Cardiac fibroblast (primary cell): ENCODE measurements around the gene CMC1.
"Not testable (repeated sequence)": the region's sequence is repeated elsewhere in the genome, so short reads cannot be mapped to it uniquely, and the experiment has no call there.

Source experiments
- DNase-seq, 2 donors: peaks; one replicate each; pipeline versions ENCODE4 v3.0.0 to v3.0.0-alpha.2; 2010; ENCODE audit warnings: low read depth in 2 of 2
- H3K4me3 ChIP-seq, 2 donors: replicated peaks in 1 of 2; 1 replicate in 1 of 2; 2 replicates in 1 of 2; pipeline ENCODE4 v1.5.1; 2011; ENCODE audit warnings: low read depth in 2 of 2, low read length in 2 of 2, mild to moderate bottlenecking in 2 of 2, moderate library complexity in 1 of 2
- CTCF ChIP-seq: IDR thresholded peaks from one replicate; pipeline ENCODE4 v1.5.1; 2011; ENCODE audit warnings: low read depth, mild to moderate bottlenecking, low read length, inconsistent platforms

Gene CMC1

DNA sequence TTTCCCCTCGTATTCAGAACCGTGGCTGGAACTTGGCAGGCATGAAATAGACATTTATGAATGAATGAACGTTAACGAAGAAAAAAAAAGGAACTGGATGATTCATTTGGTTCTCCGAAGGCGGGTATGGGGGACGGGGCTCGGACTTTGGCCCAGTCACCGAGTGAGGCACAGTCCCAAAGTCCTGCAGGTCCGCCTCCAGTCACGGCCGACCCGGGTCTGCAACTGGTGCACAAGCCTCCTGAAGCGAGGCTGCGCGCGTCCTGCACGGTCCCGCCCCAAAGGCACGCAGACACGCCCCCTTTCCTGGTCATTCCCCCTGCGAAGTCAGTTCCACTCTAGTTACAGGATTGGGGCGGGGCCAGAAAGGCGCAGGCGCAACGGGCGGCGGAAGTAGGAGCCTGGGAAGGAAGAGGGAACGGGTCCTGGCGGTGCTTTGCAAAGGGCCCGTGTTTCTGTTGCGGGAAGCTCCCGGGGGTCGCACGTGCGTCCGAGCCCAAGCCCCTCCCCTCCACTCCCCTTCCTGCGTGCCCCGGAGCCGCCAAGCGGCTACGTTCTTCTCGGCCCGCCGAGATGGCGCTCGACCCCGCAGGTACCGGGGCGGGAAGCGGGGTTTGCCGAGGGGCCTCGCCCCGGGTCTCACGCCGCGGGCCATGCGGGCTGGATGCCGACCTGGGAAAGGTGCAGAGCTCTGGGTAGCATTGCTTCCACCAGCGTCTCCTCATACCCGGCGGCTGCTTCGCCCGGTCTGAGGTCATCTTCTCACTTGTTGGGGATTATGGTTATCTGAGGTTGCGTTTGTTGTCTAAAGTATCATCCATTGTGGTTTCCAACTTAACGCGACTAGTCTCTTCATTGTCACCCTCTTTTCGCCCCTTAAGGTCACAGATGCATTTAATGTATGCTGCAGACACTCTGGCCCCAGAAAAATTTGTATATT, at the start of gene CMC1:
Gene CMC1, plus strand, starts transcription at position 399 of the 940 bp plus-strand sequence. Its CDS starts 175 bp downstream, at position 574.
- no peak for TF ChIP-seq CTCF
- H3K4me3 ChIP-seq = peak within 1 kb of the TSS; percentile 75 to 89
- DNase-seq = peak; percentile 97 to 98

- DNase-seq = no peak
- TF ChIP-seq CTCF = no peak
- no peak overlapping the region for H3K4me3 ChIP-seq
Measured at GRCh38 chr3:28198161-28198560, 43.3 kb upstream of the CMC1 start.

DNA sequence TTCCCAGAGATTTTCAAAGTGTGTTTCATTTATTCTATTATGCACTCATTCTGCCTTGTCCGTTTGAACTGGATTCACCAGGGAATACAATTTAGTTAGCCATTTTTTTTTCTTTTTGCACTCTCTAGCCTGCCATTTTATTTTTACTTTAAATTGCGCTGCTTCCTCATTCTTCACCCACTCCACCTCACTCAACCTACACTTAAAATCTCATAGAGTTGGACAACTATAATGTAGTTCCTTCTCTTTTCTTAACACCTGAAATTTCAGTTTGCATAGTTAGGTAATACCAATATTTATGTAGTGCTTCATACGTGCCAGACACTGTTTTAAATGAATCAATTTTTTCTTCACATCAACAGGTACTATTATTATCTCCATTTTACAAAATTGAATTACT, 42.4 kb upstream of the CMC1 start:
- no peak overlapping the region for H3K4me3 ChIP-seq
- DNase-seq = no peak
- no peak for TF ChIP-seq CTCF

DNA sequence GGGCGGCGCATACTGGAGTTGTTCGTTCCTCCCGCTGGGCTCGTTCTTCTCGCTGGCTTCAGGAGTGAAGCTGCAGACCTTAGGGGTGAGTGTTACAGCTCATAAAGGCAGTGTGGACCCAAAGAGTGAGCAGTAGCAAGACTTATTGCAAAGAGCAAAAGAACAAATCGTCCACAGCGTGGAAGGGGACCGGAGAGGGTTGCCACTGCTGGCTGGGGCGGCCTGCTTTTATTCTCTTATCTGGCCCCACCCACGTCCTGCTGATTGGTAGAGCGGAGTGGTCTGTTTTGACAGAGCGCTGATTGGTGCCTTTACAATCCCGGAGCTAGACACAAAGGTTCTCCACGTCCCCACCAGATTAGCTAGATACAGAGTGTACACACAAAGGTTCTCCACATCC, 41.8 kb upstream of the CMC1 start:
- H3K4me3 ChIP-seq = not testable (repeated sequence)

GRCh38 chr3:28200366-28200848, 41.0 kb upstream of the CMC1 start:
- DNase-seq, H3K4me3 ChIP-seq: not testable (repeated sequence)

More for the DNA sequence above, 41.8 kb upstream of the CMC1 start:
- DNase-seq = not testable (repeated sequence)

- DNase-seq = peak in 1 of 2 donors; percentile 6
- no peak overlapping the region for H3K4me3 ChIP-seq
- no peak for TF ChIP-seq CTCF
Measured at GRCh38 chr3:28206479-28206878, 34.9 kb upstream of the CMC1 start.

DNA sequence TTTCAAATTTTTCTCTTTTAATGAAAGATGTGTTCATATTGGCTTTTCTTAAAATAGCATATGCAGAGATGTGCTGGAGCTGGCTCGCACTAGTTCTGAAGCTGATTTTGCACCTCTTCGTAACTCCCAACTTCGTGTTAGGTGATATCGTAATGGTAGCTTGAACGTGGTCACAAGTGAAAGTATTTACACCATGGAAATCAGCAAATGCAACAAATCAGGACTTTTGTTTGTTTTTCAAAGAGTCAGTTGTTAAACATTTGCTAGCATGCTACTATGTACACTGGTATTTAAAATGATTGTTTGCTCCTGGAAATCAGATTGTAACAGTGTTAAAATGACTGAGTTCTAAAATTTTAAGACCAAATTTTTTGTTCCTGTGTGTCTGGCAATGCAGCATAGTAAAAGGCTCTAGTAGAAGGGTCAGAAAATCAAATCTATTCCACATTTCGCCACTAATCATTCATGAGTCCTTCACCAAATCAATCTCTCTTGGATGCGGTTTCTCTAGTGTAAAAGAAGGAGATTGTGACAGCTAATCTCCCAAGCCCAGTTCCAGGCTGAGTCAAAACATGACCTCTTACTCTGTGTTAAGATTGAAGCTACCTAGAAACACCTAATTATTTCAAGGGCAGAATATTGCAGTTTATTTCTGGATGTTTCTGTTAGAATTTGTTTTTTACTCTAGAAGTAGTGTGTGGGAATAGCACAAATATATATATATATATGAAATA, 34.3 kb upstream of the CMC1 start:
- DNase-seq = no peak
- TF ChIP-seq CTCF = no peak
- no peak overlapping the region for H3K4me3 ChIP-seq
